OCI-LY3 (cell line): ENCODE data around the gene WFS1.

Experiments used
- EZH2phosphoT487 ChIP-seq: fragments of 200-600 bp; shearing (Covaris generic); IDR thresholded peaks from 2 replicates; pipeline ENCODE4 v1.6.1; 2018; ENCODE audit warnings: antibody characterized with exemption, mixed run types, low read depth
- TF ChIP-seq, protein P1 (sequence below): fragments of 200-600, 300-600 bp; sonication (generic); IDR thresholded peaks from 2 replicates; pipeline ENCODE4 v1.5.1; 2014; ENCODE audit warnings: antibody characterized with exemption, low read length, low read depth

DNA sequence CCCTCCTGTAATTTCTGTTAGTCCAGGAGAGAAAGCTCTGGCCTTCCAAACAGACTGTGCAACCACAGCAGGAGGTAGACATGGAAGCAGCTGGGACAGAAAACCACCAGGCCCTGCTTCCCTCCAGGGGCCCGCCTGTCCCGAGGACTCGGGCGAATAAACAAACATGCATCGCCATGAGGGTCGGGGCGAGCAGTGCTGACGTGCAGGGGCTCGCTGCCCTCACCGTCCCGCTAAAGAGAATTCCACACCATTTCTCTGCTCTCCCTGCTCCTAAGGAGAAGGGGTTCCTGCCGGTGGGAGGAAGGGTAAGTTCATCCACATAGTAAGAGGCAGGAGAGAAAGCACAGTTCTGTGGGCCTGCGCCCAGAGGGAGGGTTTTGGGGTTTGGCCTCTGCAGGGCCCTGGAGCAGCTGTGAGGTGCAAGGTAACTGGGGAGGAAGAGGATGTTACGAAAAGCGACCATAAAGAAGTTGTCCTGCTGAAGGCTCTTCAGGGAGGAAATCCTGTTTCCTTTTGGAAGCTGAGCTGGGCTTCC, 54.9 kb downstream of the WFS1 start:
- TF ChIP-seq, protein P1, sequence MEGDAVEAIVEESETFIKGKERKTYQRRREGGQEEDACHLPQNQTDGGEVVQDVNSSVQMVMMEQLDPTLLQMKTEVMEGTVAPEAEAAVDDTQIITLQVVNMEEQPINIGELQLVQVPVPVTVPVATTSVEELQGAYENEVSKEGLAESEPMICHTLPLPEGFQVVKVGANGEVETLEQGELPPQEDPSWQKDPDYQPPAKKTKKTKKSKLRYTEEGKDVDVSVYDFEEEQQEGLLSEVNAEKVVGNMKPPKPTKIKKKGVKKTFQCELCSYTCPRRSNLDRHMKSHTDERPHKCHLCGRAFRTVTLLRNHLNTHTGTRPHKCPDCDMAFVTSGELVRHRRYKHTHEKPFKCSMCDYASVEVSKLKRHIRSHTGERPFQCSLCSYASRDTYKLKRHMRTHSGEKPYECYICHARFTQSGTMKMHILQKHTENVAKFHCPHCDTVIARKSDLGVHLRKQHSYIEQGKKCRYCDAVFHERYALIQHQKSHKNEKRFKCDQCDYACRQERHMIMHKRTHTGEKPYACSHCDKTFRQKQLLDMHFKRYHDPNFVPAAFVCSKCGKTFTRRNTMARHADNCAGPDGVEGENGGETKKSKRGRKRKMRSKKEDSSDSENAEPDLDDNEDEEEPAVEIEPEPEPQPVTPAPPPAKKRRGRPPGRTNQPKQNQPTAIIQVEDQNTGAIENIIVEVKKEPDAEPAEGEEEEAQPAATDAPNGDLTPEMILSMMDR: no peak
- TF ChIP-seq EZH2phosphoT487: no peak
